ENCODE data around the gene LIPG.

LIPG gene

GRCh38 chr18:49630246-49630699, 68.4 kb downstream of the LIPG start:
- in situ Hi-C loops (cut with HindIII; ENCODE audit: low sequenced_read_pairs), result no loop called here

GRCh38 chr18:49631146-49631866, 69.4 kb downstream of the LIPG start:
- in situ Hi-C loops (cut with HindIII; ENCODE audit: low sequenced_read_pairs), result no loop called here

- in situ Hi-C loops (cut with HindIII; ENCODE audit: low sequenced_read_pairs), result no loop called here
Observed at GRCh38 chr18:49632588-49632987, 70.7 kb downstream of the LIPG start.

- in situ Hi-C loops (cut with HindIII; ENCODE audit: low sequenced_read_pairs), result no loop called here
Observed at GRCh38 chr18:49638209-49638785, 76.4 kb downstream of the LIPG start.

GRCh38 chr18:49638891-49639557, 77.2 kb downstream of the LIPG start:
- in situ Hi-C loops (cut with HindIII; ENCODE audit: low sequenced_read_pairs), result no loop called here

- in situ Hi-C loops (cut with HindIII; ENCODE audit: low sequenced_read_pairs), result no loop called here
Observed at GRCh38 chr18:49639643-49640391, 78.0 kb downstream of the LIPG start.

GRCh38 chr18:49640741-49641140, 78.9 kb downstream of the LIPG start:
- in situ Hi-C loops (cut with HindIII; ENCODE audit: low sequenced_read_pairs), result no loop called here

GRCh38 chr18:49645196-49645595, 83.3 kb downstream of the LIPG start:
- in situ Hi-C loops (cut with HindIII; ENCODE audit: low sequenced_read_pairs), result no loop called here

- in situ Hi-C loops (cut with HindIII; ENCODE audit: low sequenced_read_pairs), result no loop called here
Observed at GRCh38 chr18:49645841-49646351, 84.0 kb downstream of the LIPG start.

GRCh38 chr18:49646873-49647272, 85.0 kb downstream of the LIPG start:
- in situ Hi-C loops (cut with HindIII; ENCODE audit: low sequenced_read_pairs), result no loop called here

- in situ Hi-C loops (cut with HindIII; ENCODE audit: low sequenced_read_pairs), result no loop called here
Observed at GRCh38 chr18:49647496-49648168, 85.8 kb downstream of the LIPG start.

- in situ Hi-C loops (cut with HindIII; ENCODE audit: low sequenced_read_pairs), result no loop called here
Observed at GRCh38 chr18:49648326-49648725, 86.5 kb downstream of the LIPG start.

All from DLD1 (cell line).